Lower leg skin (tissue), 3 donors: ENCODE measurements around the gene ILDR1.

Source experiments
- POLR2A ChIP-seq, 2 donors: fragments of 450-650 bp; IDR thresholded peaks; one replicate each; pipeline ENCODE4 v1.6.1; 2016 to 2017; ENCODE audit warnings: antibody characterized with exemption in 2 of 2, mild to moderate bottlenecking in 1 of 2, moderate library complexity in 1 of 2
- TF ChIP-seq, protein P1 (sequence below), 3 donors: fragments of 450-650 bp; IDR thresholded peaks; one replicate each; pipeline ENCODE4 v1.5.1; 2016; ENCODE audit warnings: antibody characterized with exemption in 3 of 3, mild to moderate bottlenecking in 3 of 3, moderate library complexity in 2 of 3

DNA sequence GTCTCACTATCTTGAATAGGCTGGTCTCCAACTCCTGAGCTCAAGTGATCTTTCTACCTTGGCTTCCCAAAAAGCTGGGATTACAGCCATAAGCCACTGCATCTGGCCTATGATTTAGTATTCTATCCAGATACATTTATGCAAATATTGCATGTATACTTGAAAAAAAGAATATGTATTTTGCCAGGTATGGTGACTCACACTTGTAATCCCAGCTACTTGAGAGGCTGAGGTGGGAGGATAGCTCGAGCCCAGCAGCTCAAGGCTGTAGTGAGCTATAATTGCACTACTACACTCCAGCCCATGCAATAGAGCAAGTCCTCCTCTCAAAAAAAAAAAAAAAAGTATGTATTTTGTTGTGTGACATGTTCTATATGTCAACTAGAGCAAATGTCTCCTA is 73.4 kb downstream of the ILDR1 start:
- TF ChIP-seq, protein P1, sequence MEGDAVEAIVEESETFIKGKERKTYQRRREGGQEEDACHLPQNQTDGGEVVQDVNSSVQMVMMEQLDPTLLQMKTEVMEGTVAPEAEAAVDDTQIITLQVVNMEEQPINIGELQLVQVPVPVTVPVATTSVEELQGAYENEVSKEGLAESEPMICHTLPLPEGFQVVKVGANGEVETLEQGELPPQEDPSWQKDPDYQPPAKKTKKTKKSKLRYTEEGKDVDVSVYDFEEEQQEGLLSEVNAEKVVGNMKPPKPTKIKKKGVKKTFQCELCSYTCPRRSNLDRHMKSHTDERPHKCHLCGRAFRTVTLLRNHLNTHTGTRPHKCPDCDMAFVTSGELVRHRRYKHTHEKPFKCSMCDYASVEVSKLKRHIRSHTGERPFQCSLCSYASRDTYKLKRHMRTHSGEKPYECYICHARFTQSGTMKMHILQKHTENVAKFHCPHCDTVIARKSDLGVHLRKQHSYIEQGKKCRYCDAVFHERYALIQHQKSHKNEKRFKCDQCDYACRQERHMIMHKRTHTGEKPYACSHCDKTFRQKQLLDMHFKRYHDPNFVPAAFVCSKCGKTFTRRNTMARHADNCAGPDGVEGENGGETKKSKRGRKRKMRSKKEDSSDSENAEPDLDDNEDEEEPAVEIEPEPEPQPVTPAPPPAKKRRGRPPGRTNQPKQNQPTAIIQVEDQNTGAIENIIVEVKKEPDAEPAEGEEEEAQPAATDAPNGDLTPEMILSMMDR (IDR thresholded peaks at IDR 0.05), result no peak
- no peak for TF ChIP-seq POLR2A (IDR thresholded peaks at IDR 0.05)
